Measurements from ENCODE around the gene ARL17B.
"Not testable (repeated sequence)": the region's sequence is repeated elsewhere in the genome, so short reads cannot be mapped to it uniquely, and the experiment has no call there.

The ARL17B gene

GRCh38 chr17:46361755-46362154, at the start of gene ARL17B:
Gene ARL17B, minus strand, starts transcription at chr17:46361766. Its CDS starts 3,369 bp downstream, at chr17:46358397.
- DNase-seq, result not testable (repeated sequence)

GRCh38 chr17:46409864-46410263, 48.3 kb upstream of the ARL17B start:
- DNase-seq, result not testable (repeated sequence)

GRCh38 chr17:46407155-46407554, 45.6 kb upstream of the ARL17B start:
- DNase-seq, result not testable (repeated sequence)

GRCh38 chr17:46401033-46401787, 39.6 kb upstream of the ARL17B start:
- not testable (repeated sequence) for DNase-seq

- not testable (repeated sequence) for DNase-seq
Observed at GRCh38 chr17:46400543-46400942, 39.0 kb upstream of the ARL17B start.

- not testable (repeated sequence) for DNase-seq
Observed at GRCh38 chr17:46399993-46400392, 38.4 kb upstream of the ARL17B start.

GRCh38 chr17:46396292-46396691, 34.7 kb upstream of the ARL17B start:
- DNase-seq, result not testable (repeated sequence)

DNA sequence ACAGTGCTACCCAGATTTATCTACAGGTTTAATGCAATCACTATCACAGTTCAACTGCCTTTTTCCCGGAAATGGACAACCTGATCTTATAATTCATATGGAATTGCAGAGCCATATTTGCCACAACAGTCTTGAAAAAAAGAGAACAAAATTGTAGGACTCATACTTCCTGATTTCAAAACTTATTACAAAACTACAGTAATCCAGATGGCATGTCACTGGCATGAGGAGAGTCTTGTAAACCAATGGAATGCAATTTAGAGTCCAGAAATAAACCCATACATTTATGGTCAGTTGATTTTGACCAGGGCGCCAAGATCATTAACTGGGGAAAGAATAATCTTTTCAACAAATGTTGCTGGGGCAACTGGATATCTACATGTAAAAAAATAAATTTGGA, 32.1 kb upstream of the ARL17B start:
- DNase-seq, result not testable (repeated sequence)

- DNase-seq, result not testable (repeated sequence)
Observed at GRCh38 chr17:46385491-46385890, 23.9 kb upstream of the ARL17B start.

DNA sequence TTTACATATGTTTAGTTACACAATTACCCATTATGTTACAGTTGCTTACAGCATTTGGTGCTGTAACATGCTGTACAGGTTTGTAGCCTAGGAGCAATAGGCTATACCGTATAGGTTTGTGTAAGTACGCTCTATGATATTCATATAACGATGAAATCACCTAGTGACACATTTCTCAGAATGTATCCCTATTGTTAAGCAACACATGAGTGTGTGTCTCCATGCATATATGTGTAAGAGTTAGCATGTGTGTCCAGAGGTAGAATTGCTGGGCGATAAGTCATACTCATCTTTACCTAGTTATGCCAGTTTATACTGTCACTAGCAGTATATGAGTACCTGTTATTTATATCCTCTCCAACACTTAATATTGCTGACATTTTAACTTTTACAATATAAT, 21.6 kb upstream of the ARL17B start:
- DNase-seq, result not testable (repeated sequence)

DNA sequence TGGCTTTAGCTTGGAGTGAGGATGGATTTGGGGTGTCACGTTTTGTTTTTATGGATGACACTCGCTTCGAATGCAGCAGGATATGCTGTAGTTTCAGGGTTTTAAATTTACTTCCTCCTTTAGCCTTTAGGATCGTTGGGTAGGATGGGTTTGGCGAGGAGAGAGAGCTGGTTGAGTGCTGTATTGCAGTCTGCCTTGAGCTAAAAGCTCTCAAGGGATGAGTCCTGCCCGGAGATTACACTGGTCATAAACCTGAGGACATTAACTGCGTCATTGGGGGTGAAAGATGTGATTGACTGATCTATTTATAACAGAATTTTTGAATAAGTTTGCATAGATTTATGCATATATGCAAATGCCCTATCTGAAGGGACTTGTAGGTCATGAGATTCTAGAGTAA, 11.9 kb upstream of the ARL17B start:
- DNase-seq, result not testable (repeated sequence)

GRCh38 chr17:46372236-46373229, 11.0 kb upstream of the ARL17B start:
- not testable (repeated sequence) for DNase-seq

DNA sequence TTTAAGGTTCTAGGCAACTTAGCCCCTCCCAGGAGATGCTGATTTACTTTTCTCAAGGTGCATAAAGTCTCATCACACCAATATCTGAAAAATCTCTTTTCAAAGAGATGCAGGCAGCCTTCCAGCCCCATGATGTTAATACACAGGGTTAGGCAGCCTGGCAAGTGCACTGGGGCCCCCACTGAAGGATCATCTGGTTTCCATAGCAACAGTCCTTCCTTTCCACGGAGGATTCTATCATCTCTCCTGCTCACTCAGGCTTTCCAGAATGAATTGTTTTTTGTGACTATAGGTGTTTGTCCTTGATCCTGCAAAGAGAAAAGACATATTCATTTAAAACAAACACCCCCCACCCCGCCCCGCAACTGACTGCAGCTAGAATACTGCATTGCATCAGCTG, 6.0 kb upstream of the ARL17B start:
- not testable (repeated sequence) for DNase-seq

DNA sequence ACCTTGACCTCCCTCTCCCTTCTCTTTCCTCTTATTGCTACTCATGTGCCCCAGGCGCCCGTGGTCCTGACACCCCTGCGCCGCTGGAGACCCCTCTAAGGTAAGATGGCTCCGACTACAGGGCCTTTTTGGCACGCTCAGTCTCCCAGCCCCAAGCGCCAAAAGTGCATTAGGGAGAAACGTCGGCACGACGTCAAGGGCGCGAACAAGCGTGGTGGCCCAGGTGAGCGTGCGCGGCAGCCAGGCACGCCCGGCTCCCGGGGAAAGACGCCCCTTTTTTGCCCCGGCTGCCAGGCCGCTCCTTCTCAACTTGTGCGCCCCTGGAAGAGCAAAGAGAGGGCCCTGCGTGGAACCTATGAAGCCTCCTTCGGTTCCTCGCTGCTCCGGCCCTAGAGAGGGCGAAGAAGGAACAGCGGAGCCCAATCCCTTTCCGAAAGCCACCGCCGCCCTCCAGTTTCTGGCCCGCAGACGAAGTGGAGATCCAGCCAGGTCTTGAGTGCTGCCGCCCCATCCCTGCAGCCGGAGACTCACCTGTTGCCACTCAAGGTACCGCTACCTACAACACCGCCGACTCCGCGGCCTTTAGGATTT, 326 bp downstream of the ARL17B start:
- DNase-seq, result not testable (repeated sequence)

DNA sequence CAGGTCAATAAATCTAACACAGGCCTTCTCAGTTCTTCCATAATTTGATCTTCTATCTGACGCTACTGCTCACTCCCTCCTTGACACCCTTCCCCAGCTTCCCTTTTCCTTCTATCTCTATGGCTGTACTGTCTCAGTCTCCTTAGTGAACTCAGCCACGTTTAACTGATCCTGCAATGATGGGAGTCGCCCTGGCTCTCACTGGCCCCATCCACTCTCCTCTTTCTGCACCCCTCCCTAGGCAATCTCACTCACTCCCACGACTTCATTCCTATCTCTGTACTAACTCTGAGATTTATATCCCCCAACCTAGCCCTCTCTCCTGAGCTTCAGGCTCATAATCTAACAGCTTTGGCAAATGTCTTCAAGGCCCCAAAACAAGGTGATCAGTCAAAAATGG, 7.7 kb downstream of the ARL17B start:
- DNase-seq, result not testable (repeated sequence)

- DNase-seq, result not testable (repeated sequence)
Observed at GRCh38 chr17:46349060-46349459, 12.5 kb downstream of the ARL17B start.

DNA sequence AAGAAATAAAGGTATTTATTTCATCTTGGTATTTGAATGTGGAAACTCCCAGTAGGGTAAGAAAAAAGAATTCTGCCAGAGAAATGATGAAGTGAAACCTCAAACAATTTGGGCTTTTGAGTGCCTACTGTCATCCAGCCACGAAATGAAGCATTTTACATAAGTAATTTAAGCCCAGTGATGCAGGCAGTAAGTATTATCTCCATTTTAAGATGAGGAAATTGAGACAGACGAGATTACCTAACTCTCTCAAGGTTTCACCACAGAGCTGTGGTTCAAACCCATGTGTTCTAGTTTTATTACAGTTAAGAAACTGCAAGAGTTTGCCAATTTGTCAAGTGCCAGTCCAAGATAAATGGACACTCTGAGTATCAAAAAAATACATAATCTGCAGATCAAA, 13.2 kb downstream of the ARL17B start:
- DNase-seq, result not testable (repeated sequence)

DNA sequence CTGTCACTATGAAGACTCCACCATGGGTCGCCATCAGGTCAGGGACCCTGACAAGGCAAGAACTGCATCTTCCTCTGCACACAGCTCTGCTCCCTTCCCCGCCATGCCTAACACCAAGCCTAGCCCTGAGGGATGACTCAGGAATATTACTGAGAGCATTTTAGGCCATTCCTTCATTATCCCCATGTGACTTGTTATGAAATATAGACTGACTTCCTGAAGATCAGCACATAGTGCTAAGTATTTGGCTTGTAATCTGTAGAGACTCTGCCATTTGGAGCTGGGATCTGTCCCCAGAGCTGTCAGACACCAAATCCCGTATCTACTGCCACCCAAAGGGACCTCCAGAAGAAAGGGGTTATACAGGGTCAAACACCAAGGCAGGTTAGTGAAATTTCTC, 19.4 kb downstream of the ARL17B start:
- DNase-seq, result not testable (repeated sequence)

DNA sequence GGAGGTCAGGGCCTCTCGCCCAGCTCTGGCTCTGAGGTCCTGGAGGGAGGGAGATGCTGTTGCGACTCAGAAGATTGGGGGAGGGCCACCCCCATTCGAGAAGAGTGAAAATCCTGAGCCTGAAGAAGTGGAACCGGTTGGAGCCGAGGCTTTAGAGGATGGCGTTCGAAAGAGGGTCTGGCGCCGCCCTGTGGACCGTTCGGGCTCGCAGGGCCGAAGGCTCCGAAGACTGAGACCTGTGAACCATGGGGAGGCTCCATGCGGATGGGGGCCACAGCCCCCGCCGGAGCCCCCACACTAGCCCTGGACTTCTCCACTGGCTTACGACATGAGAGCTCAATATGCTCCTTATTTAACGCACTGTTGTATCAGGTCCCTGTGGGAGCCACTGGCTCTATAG, 20.3 kb downstream of the ARL17B start:
- not testable (repeated sequence) for DNase-seq

GRCh38 chr17:46294831-46295230, 66.7 kb downstream of the ARL17B start, which contains the start of gene LRRC37A:
Gene LRRC37A, plus strand, starts transcription at chr17:46295131. Its CDS starts 3 bp downstream, at chr17:46295134.
- not testable (repeated sequence) for DNase-seq

DNA sequence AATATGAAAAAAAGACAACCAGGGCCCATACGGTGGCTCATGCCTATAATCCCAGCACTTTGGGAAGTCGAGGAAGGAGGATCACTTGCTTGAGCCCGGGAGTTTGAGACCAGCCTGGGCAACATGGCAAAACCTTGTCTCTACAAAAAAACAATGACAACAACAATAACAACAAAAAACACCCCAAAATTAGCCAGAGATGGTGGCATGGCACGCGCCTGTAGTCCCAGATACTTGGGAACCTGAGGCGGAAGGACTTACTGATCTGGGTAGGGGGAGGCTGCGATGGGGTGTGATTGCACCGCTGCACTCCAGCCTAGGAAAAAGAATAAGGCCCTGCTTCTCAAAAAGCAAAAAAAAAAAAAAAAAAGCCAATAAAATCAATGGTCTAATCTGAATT, 69.9 kb downstream of the ARL17B start:
- not testable (repeated sequence) for DNase-seq

GRCh38 chr17:46290906-46291546, 70.5 kb downstream of the ARL17B start:
- not testable (repeated sequence) for DNase-seq
